Gastroesophageal sphincter (tissue), 4 donors: Measurements from ENCODE around the gene GRM7. TPM values are rescaled to one million over a fixed set of nuclear protein-coding genes. Genes with fewer than 3 reads are reported as not detected.

Source experiments
- ATAC-seq: fragments of 150-250 bp; one replicate; pipeline ENCODE4 v1.9.1; 2016; ENCODE audit warnings: mild to moderate bottlenecking, moderate library complexity
- H3K27ac ChIP-seq, 4 donors: fragments of 200-600 bp; sonication (generic) in 3 of 4; 1 replicate in 3 of 4; 2 replicates in 1 of 4; pipeline ENCODE4 v1.5.1; 2016 to 2019
- H3K27me3 ChIP-seq: fragments of 200-600 bp; sonication (generic); one replicate; pipeline ENCODE4 v1.5.1; 2019
- H3K36me3 ChIP-seq, 2 donors: fragments of 200-600 bp; sonication (generic); one replicate each; pipeline ENCODE4 v1.5.1; 2019; ENCODE audit warnings: control low read depth in 1 of 2
- H3K4me1 ChIP-seq, 3 donors: fragments of 200-600 bp; sonication (generic); 1 replicate in 2 of 3; 2 replicates in 1 of 3; pipeline ENCODE4 v1.5.1; 2016 to 2019; ENCODE audit warnings: control low read depth in 2 of 3
- H3K4me3 ChIP-seq, 2 donors: fragments of 200-600 bp; sonication (generic); one replicate each; pipeline ENCODE4 v1.5.1; 2019; ENCODE audit warnings: mild to moderate bottlenecking in 1 of 2, moderate library complexity in 1 of 2
- H3K9me3 ChIP-seq, 3 donors: fragments of 200-600 bp; sonication (generic); one replicate each; pipeline ENCODE4 v1.5.1; 2017 to 2019; ENCODE audit warnings: control low read depth in 2 of 3
- EP300 ChIP-seq: sonication (generic); formaldehyde crosslinking; IDR thresholded peaks from one replicate; pipeline ENCODE4 v1.6.1; 2017; ENCODE audit warnings: antibody characterized with exemption, mild to moderate bottlenecking
- POLR2A ChIP-seq, 2 donors: fragments of 450-650 bp; IDR thresholded peaks; one replicate each; pipeline ENCODE4 v1.6.1; 2017; ENCODE audit warnings: antibody characterized with exemption in 2 of 2, mild to moderate bottlenecking in 2 of 2, moderate library complexity in 1 of 2
- POLR2AphosphoS5 ChIP-seq: sonication (generic); formaldehyde crosslinking; IDR thresholded peaks from one replicate; pipeline ENCODE4 v1.6.1; 2017; ENCODE audit warnings: antibody characterized with exemption
- WGBS, 2 donors: methylation state at CpG; one replicate each; pipeline ENCODE4 v1.1.5; 2018; ENCODE audit warnings: low coverage in 1 of 2; 5-methylcytosine and 5-hydroxymethylcytosine counted together
- total RNA-seq, 4 donors: library from RNA; depleted of rRNA; stranded (reverse); fragments of >200 nt; gene quantifications; one replicate each; pipeline ENCODE4 v1.1.0, GENCODE V29; 2016
- TF ChIP-seq, protein P1 (sequence below), 4 experiments: fragments of 200-600 bp in 2 of 4; fragments of 450-650 bp in 2 of 4; sonication (generic) in 1 of 4; IDR thresholded peaks; one replicate each; pipeline ENCODE4 v1.5.1; 2017 to 2019; ENCODE audit warnings: antibody characterized with exemption in 4 of 4, mild to moderate bottlenecking in 2 of 4, moderate library complexity in 2 of 4

The GRM7 gene
- total RNA-seq, 4 donors from 2014 or later = 0.40 to 7.6 TPM; not detected in 2

DNA sequence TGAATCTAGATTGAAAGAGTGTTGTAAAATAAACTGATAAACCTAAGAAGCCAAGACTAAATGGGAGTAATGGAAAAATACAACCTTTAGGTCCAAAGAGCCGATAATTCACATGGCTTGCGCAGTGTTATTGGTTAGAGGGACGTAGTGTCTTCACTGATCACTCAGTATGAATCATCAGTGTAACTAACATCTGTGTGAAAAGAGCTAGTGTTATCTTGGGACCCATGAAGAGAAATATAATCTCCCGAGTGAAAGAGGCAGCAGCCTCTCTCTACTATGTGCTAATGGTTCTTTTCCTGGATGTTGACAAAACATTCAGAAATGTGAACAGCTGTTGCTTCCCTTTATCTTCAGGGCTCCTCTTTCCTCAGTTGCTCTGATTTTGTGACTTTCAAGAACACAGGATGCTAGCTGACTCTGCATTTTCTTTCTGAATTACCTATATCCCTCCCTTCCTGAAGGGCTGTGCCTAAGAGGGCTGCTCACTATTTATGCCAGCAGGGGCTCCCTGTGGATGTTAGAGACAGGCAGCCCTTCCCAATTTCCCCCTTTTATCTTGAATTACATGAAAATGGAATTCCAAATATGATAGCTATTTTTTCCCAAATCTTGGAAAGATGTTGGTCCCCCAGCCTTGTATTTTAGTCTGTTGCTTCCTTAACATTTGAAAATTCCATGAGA lies 128.8 kb downstream of the GRM7 start:
- 56 to 70% methylated on average over 4 of the region's 4 CpGs for WGBS, 2 donors
- H3K4me3 ChIP-seq = no peak overlapping the region
- no peak for ATAC-seq
- H3K27ac ChIP-seq = no peak overlapping the region
- no peaks in the 10 kb centered on the region for H3K4me1 ChIP-seq
- H3K9me3 ChIP-seq = no peaks in the 10 kb centered on the region
- TF ChIP-seq EP300 (no peak), POLR2A (IDR thresholded peaks at IDR 0.05) (no peak), POLR2AphosphoS5 (no peak)
- TF ChIP-seq, protein P1, sequence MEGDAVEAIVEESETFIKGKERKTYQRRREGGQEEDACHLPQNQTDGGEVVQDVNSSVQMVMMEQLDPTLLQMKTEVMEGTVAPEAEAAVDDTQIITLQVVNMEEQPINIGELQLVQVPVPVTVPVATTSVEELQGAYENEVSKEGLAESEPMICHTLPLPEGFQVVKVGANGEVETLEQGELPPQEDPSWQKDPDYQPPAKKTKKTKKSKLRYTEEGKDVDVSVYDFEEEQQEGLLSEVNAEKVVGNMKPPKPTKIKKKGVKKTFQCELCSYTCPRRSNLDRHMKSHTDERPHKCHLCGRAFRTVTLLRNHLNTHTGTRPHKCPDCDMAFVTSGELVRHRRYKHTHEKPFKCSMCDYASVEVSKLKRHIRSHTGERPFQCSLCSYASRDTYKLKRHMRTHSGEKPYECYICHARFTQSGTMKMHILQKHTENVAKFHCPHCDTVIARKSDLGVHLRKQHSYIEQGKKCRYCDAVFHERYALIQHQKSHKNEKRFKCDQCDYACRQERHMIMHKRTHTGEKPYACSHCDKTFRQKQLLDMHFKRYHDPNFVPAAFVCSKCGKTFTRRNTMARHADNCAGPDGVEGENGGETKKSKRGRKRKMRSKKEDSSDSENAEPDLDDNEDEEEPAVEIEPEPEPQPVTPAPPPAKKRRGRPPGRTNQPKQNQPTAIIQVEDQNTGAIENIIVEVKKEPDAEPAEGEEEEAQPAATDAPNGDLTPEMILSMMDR (IDR thresholded peaks at IDR 0.05) = no peak
- H3K36me3 ChIP-seq = no peaks in the 10 kb centered on the region
- no peaks in the 10 kb centered on the region for H3K27me3 ChIP-seq

DNA sequence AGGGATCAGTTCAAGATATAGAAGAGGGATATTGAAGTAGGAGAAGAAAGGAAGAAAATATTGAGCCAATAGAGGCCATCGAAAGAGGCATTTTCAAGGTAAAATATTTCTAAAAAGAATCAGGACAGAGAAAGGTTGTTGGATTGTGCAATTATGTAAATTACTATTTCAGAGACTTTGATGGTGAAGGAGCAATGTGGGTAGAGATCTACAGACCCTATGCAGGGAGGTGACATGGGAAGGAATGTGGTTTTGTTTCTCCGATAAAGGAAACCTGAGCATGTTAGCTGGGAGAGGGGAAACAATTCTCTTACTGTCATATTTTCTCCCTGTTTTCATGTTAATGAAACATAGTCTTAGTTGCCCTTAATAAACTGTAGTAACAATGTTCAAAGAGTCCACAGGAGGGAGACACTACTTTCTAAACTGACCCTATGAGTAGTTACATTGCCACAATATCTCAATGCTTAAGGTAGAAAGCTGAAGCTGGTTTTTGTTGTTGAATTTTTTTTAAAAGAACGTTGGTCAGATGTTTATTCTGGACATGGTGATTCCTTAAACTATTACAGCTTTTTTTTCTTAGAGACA lies 133.3 kb downstream of the GRM7 start:
- H3K36me3 ChIP-seq = no peaks in the 10 kb centered on the region
- no peak for ATAC-seq
- WGBS, 2 donors = 63 to 86% methylated on average over 3 of the region's 3 CpGs

DNA sequence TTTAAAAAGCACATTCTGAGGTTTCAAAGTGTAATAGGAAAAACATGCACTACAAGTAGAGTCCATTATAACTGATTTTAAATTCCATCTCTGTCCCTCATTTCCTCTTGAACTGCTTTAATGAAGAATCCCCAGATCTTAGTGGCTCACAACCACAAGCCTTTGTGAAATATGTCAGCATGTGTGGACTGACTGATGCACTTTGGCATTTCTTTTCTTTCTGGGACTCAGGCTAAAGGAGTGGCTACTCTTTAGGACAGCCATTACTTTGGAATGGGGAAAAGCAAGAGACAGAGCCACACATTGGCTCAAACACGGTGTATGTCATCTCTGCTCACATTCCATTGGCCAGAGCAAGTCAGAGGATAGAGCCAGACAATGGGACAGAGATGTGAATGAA lies 139.6 kb downstream of the GRM7 start:
- TF ChIP-seq EP300 = no peak
- TF ChIP-seq POLR2A (IDR thresholded peaks at IDR 0.05) = no peak
- no peak for TF ChIP-seq POLR2AphosphoS5
- TF ChIP-seq, protein P1 (IDR thresholded peaks at IDR 0.05) = no peak
- Histone ChIP-seq H3K9me3 (no peaks in the 10 kb centered on the region), H3K4me3 (no peak overlapping the region), H3K27me3 (no peaks in the 10 kb centered on the region), H3K27ac (no peak overlapping the region), H3K36me3 (no peaks in the 10 kb centered on the region), H3K4me1 (no peaks in the 10 kb centered on the region)
- WGBS, 2 donors = 63 to 100% methylated on average over 1 of the region's 1 CpG
- no peak for ATAC-seq

More for the DNA sequence above, 133.3 kb downstream of the GRM7 start:
- H3K4me1 ChIP-seq = no peaks in the 10 kb centered on the region
- H3K9me3 ChIP-seq = no peaks in the 10 kb centered on the region
- no peak overlapping the region for H3K4me3 ChIP-seq
- no peaks in the 10 kb centered on the region for H3K27me3 ChIP-seq
- no peak overlapping the region for H3K27ac ChIP-seq
- TF ChIP-seq POLR2AphosphoS5 = no peak
- no peak for TF ChIP-seq EP300
- TF ChIP-seq POLR2A (IDR thresholded peaks at IDR 0.05) = no peak
- TF ChIP-seq, protein P1 (IDR thresholded peaks at IDR 0.05) = peak in 1 of 4 experiments; percentile 12

DNA sequence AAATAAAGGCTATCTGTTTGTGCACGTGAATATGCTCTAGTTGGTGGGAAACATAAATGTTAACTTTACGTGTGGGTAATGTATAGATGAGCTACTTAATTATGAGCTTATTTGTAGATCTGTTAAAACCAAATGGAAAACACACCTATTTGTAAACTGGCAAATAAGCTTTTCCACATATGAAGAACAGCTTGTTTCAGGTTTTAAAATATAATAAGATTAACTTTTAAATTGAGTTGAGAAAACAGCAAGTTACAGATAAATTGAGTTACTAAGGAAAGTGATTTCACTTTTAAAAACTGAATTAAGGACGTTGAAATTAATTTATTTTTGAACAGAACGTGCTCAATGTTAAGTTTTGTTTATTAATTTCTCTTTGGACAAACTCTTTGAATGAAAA lies 140.5 kb downstream of the GRM7 start:
- Histone ChIP-seq H3K36me3 (no peaks in the 10 kb centered on the region), H3K27ac (no peak overlapping the region), H3K9me3 (no peaks in the 10 kb centered on the region), H3K27me3 (no peaks in the 10 kb centered on the region), H3K4me3 (no peak overlapping the region), H3K4me1 (no peaks in the 10 kb centered on the region)
- no peak for ATAC-seq
- TF ChIP-seq POLR2A (IDR thresholded peaks at IDR 0.05) (no peak), EP300 (no peak)
- TF ChIP-seq, protein P1 (IDR thresholded peaks at IDR 0.05) = no peak
- WGBS, 2 donors = 88% methylated on average over 4 of the region's 4 CpGs
